ENCODE measurements around the gene FYN.

FYN gene

DNA sequence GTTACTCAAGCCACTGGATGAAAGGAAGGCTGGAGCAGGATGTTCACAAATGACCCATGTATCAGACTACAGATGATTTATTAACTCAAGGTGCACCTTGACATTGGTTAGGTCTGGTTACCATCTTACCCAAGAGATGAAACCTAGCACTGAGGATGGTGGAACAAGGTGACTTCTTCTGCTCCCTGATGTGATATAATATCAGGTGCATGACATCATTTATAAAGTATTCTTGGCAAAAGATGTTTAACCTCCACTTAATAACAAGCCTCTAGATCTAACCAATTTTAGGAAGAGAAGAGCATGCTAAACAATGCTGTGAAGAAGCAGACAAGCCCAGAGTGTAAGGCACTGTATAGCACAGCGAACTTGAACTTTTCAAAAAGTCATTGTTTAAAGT, 100.9 kb downstream of the FYN start:
- DNase-seq (ENCODE audit: low read depth in 2 of 2, low spot score in 1 of 2), result no peak

DNA sequence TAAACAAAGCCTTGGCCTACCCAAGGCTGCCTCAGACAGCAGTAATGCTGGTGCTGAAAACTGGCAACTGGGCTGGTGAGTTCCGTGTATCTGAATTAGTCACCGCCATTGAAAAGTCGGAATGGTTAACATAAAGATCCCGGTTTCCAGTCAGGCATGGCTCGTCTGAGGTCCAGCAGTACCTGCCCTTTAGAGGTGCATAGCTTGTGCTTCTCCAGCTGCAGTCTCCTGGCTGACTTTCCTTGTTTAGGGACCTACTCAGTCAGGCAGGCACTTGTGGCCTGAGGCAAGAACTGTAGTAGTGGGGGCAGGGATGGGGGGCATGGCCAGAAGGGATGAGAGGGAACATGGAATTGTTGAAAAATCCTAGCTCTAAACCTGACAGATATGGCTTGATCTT, 101.6 kb downstream of the FYN start:
- DNase-seq (ENCODE audit: low read depth in 2 of 2, low spot score in 1 of 2), result no peak

DNA sequence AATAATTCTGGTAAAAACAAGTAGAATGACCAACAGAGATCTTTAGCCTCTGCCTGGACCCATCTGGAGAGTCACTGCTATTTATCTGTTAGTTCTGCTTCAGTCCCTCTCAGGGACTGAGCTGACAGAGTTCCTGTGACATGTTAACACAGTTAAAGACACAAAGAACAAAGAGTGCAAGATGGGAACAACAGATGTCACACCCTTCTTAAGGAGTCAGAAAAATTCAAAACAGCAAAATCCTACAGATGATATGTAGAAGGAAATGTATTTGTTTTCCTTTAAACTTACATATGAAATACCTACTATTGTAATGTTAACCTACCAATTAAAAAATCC, 102.2 kb downstream of the FYN start:
- no peak for DNase-seq (ENCODE audit: low read depth in 2 of 2, low spot score in 1 of 2)

DNA sequence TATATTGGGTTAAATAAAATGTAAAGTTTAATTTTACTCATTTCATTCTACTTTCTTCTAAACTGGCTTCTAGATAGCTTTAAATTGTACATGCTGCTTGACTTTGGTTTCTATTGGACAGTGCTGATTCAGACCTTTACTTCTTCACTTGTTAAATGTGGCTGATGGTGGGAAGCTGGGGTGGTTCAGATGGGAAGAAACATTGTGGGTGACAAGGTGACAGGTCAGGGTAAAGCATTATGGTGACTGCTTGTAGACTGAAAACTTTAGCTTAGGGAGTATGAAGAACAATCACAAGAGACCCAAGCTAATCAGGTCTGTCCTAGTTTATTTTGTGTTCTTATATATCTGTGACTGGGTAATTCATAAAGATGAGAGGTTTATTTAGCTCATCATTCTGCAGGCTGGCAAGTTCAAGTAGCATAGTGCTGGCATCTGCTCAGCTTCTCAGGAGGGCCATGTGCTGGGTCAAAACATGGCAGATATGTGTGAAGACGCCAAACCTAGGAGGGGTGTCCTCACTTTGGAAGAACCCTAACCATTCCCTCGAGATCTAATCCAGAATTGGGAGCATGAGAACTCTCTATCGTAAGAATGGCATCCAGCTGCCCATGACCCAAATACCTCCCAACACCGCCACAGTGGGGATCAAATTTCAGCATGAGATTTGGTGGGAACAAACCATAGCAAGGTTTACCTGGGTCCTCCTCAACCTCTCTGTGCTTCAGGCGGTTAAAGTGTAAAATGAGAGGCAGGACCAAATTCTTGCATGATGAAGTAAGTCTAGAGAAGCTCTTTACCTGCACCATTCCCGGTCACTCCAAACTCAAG, 102.8 kb downstream of the FYN start:
- no peak for DNase-seq (ENCODE audit: low read depth in 2 of 2, low spot score in 1 of 2)

DNA sequence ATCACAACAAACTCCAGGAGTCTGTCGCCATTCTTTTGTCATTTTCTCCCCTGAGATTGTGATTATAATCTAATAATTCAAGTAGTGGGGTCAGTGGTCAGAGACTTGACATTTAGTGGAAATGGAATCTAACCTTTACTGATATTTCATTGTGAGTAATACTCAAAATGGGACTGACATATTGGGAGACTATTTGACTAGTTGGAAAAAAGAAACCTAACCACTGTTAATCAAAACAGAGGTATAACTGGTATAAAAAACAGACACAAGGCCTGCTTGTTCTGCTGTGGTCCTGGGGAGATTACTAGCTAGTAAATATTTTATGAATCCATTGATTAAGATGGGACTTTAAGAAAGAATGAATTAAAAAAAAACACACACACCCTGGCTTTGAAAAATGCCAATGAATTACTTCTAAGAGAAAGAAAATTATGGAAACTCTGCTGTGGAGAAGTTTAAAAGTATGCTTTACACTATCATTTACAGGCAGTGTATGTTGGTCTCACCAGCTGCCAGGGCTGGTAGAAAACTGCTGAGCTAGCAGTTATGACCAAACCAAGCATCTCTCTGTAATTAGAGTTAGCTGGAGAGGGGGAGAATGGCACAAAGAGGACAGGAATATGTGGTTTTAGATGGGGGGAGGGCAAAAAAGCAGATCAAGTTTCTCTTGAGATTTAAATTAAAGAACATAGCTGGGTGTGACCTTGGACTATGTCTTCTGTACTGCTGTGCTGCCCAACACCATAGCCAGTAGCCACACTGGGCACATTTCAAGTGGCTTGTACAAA, 103.7 kb downstream of the FYN start:
- DNase-seq (ENCODE audit: low read depth in 2 of 2, low spot score in 1 of 2), result no peak

DNA sequence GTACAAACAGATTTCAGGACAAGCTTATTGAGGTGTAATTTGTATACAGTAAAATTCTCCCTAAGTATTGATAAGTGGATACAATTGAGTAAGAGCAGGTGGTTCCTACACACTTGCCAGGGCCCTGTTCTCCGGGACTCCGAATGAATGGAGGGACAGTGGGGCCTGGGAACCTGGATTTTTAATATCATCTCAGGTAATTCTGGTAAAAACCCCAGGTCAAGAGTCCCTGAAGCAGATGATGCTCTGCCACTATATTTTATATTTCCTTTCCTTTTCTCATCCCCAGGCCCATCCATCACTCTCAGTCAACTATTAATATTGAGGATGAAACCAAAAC, 104.9 kb downstream of the FYN start:
- DNase-seq (ENCODE audit: low read depth in 2 of 2, low spot score in 1 of 2), result no peak

DNA sequence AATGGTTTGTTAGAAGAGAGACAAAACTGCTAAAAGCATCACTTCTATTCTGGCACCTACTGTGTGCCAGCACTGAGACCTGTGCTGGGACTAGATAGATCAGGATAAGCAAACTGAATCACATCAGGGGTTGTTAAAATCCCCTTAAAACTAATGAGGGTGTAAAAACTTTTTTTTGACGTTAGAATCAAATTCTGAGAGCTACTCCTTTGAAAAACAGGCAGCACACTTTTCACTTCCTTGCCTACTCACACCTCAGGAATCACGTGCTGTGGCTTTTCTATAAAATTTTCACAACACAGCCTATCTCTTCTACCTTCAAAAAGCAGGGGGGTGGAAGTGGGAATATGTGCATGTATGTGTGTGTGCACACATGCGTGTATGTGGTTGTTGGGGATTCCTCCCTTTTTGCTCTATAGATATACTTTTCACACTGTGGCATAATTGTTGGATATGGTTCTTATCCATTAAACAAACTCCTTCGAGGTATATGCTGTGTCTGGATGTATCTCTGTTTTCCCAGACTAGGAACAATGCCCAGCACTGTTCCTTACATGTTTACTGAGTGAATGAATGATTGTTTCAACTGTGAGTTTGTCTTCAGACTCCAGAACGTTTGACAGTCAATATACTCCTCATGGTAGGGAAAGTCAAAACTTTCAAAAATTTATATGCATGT, 105.4 kb downstream of the FYN start:
- DNase-seq (ENCODE audit: low read depth in 2 of 2, low spot score in 1 of 2), result no peak

DNA sequence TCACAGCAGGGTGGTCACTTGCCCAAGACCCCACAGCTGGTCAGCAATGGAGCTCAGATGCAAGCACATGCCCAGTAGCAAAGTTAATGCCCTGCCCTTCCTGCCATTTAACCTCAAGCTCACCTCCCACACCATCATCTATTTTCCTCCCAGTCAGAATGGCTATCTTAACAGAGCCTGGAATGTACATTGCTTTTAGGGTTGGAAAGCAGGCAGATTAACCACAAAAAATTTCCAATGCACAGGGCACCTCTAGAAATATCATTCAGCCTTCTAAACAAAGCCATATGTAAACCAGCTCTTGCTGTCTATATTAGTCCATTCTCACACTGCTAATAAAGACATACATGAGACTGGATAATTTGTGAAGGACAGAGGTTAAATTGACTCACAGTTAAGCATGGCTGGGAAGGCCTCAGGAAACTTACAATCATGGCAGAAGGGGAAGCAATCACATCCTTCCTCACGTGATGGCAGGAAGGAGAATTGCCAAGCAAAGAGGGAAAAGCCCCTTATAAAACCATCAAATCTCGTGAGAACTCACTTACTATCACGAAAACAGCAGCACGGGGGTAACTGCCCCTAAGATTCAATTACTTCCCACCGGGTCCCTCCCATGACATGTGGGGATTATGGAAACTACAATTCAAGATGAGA, 106.9 kb downstream of the FYN start:
- DNase-seq (ENCODE audit: low read depth in 2 of 2, low spot score in 1 of 2), result no peak

DNA sequence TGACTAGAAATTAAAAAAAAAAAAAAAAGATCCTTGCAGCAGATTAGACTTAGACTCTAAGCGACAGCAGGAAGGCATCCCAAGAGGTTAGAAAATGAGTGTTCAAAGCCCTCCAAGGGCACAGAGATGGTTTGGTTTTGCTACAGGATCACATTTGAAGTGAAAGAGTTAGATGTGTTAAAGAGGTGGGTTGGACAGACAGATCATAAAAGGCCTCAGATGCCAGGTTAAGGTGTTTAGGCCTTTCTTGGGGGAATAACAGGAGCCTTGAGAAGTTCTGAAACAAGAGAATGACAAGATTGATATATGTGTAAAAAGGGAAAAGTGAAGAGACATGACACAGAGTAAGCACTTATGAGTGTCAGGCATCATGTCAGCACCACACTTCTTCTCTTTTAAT, 107.5 kb downstream of the FYN start:
- no peak for DNase-seq (ENCODE audit: low read depth in 2 of 2, low spot score in 1 of 2)

DNA sequence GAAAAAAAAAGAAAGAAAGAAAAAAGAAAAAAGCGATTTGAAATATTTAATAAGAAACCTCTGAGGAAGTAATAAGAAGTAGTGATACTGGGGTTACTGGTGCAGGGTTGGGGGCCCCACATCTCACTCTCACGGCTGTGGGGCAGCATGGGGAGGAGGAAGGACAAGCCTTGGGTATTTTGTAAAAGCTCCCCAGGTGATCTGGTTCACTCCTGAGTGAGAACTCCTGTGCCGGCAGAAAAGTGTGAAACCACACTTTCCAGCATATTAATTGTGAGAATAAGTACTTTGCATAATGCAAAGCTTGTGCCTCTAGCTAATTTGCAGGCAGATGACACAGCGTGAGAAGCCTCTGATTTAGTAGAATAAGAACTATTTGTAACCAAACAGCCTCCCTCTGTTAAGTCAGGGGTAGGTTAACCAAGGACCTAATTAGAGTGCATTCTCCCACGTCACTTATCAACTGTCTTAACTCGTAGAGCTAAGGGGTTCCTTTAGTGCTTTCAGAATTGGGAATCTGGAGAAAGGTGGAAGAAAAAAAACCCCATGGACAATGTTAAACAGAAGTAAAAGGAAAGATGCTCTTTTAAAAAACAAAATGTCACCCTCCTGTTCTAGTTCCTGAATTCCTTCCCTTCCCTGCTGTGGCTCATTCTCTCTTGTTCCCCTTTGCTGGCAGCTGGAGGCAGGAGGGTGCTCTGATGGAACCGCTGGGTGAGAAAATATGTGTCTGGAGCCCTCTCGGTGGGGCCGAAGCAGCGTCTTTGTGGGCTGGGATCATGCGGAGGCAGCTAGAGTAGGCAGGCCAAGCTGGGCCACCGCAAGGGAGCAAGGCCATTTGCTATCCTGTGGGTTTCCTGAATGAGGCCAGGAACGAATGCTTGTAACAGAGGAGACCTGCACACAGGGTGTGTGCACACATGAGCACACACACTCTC, 108.7 kb downstream of the FYN start:
- peak in 1 of 2 donors; percentile 50 for DNase-seq (ENCODE audit: low read depth in 2 of 2, low spot score in 1 of 2)

DNA sequence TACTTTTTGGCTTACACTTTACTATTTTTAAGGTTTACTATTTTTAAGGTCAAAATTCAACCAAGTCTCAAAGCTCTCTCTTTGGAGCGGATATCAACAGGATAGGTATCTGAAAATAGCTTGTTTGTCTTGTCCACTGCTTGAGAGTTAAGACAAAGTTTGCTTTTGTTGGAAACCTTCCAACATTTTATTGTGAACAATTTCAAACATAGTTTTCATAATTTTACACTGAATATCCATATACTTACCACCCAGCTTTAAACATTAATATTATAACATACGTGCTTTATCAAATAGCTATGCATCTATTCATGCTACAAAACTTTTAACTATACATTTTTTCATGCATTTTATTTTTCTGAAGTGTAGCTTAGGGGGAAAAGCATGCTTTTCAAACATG, 109.9 kb downstream of the FYN start:
- DNase-seq (ENCODE audit: low read depth in 2 of 2, low spot score in 1 of 2), result no peak

DNA sequence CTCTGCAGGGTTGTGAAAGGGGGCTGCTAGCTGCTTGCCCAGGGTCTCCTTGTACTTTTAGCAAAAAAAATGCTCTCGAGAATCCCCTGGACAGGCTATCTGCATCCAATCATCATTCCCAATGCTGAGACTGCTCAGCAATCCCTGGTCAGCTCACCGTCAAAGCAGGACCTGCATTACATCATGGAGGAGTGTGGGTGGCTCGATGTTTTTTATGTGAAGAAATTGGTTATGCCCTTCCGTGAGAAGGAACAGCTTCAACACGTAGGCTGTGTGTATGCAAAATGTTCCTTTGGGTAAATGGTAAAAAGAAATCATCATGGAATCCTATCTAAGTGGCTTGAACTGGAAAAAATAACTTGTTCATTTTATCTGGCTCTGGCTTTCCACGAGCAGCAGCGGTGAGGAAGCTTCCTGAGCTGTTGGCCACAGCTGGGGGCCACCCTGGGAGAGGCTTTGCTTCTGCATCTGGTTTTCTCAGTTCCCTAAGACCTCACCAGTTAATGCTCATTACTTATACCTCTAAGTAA, 111.4 kb downstream of the FYN start:
- DNase-seq (ENCODE audit: low read depth in 2 of 2, low spot score in 1 of 2), result no peak

DNA sequence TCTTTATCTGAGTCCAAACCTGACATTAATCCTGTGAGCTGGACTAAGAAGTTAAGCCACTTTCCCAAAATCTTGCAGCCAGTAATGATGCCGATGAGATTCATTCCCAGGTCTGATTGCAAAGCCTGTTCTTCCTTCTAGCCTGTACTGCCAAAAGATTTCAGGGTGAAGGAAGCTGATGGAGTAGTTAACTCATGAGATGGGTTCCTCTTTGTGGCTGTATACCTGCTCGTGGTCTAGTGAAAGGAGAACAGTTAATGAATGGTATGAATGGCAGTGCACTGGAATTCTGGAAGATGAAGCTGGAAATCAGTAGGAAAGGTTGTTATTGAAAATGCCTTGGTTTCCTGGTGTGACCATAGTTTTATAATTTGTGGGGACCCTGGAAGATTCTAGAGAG, 112.0 kb downstream of the FYN start:
- DNase-seq (ENCODE audit: low read depth in 2 of 2, low spot score in 1 of 2), result no peak

DNA sequence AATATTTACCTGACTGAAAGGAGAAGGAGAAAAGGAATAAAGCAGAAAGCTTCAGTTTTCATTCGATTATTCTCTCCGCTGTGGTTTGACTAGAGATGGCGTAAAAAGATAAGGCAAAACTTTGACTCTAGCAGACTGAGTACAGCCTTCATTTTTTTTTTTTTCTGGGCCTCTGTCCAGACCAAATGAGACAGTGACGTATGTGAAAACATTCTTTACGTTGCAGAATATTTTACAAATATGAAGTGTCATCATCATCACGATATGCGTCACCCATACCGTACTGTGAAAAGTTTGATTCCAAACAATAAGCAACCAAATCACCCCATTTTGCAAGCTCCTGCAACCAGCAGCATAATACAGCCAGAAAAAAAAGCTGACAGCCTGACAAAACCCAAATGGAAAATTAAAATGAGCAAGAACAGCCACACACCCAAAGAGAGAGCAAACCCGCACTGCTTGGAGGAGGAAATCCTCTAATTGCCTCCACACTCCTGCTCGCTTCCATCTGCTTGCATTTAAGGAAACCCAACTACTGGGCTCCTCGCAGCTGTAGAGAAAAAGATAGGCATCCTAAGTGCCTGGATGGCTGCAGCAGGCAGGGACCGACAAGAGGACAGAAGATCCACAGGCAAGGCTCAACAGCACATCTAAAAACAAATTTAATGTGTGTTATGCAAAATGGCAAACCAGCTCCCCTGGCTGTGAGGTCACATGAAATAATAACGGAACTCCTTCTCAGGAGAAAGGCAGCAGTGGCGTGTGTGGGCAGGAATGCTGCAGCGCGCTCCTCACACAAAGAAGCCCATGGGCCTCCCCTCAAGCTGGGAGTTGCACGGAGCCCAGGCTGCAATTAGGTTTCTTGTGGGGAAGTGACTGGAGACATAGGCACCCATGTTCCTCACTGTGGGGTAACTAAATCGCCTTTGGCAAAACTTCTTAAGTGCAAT, 113.1 kb downstream of the FYN start:
- DNase-seq (ENCODE audit: low read depth in 2 of 2, low spot score in 1 of 2), result no peak

DNA sequence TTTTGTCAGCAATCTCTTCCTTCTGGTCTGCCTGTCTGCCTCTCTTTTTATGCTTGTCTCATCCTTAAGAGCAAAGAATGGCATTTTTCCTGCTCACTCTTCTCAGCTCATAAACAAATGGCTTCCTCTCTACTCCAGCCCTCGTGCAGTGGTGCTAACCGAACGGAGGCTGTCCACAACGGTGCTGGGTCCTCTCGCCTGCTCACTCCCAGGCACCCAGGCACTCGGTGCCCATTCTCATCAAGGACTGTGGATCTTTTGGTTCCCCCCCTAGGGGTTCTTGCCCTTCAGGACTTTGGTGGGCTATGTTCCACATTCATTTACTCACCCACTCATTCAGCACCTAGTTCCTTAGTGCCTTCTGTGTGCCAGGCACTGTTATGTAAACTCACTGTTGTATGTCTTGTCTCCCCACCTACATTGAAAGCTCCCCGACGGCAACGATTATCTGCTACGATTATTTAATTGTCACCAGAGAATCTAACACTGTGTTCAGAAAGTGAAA, 113.9 kb downstream of the FYN start:
- DNase-seq (ENCODE audit: low read depth in 2 of 2, low spot score in 1 of 2), result no peak

DNA sequence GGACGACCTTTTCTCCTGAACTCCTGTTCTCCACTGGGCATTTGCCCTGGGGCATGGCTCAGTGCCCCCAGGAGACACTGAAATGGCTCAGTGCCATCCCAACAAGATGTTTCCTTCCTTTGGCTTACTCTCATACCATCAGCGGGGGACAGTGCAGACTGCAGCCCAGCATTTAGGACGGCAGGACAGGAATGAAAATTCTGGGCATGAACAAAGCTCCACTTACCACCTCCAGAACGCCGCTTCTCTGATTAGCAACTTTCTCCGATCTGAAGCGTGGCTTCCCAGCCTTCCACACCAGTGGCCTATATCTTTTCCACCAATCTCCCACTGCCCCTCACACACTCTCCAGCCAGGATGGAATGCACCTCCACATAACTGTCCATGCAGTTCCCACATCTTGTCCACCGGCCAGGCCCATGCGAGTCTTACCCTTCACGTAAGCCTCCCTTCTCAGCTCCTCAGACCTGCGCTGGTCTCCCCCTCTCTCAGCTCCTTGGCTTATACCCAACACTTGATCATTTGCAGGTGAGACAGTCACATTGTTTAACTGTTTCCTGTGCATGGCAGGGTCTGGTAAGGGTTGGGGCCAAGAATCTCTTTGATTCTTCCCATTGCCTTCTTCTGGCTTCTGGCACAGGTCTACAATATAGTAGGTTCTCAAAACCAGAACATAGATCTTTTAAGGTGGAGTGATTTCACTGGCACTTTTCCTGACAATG, 114.5 kb downstream of the FYN start:
- DNase-seq (ENCODE audit: low read depth in 2 of 2, low spot score in 1 of 2), result no peak

DNA sequence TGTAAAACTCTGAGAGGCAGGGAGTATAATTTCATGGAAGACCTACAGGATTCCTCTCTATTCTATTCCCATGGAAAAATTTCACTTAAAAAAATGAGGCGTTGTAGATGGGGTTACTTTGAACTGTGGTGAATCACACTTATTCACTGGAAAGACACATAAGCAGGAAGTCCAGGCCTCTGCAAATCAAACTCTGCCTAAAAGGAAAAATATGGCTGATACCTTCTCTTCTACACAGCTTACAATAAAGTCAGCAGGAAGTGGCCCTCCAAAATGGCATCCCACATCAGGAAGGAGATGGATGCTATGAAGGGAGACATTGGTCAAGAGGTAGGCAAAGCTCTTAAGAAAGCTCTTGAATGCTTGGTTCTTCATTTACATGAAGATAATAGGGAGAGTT, 115.9 kb downstream of the FYN start:
- DNase-seq (ENCODE audit: low read depth in 2 of 2, low spot score in 1 of 2), result no peak

DNA sequence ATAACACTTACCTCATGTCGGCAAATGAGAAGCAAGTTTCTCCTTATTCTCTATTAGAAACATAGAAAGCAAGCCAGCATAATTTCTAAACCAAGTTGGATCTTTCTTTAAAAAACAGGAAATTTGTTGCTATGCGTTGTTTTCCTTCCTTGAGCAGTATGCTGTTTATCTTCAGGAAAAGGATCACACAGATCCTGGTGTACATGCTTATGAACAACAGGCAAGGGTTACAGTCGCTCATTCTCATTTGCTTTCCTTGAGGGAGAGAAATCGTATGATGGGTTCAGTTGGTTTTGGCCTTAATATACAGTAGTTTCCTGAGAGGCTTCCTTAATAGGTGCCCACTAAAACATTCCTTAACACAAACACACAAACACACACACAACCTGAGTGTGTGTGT, 118.8 kb downstream of the FYN start:
- no peak for DNase-seq (ENCODE audit: low read depth in 2 of 2, low spot score in 1 of 2)
